ENCODE results near the gene AKAP6.

AKAP6 gene

GRCh38 chr14:32595497-32595896 lies 266.4 kb downstream of the AKAP6 start:
- Histone ChIP-seq H3K27me3 (ENCODE audit: insufficient read depth, low read depth) (no peaks in the 10 kb centered on the region), H4K20me1 (ENCODE audit: insufficient read depth) (no peaks in the 10 kb centered on the region), H3K9ac (no peak overlapping the region), H3K27ac (no peak overlapping the region), H3K36me3 (ENCODE audit: insufficient read depth) (no peaks in the 10 kb centered on the region), H2AFZ (ENCODE audit: low read depth) (no peak overlapping the region), H3K79me2 (ENCODE audit: insufficient read depth, low read depth) (no peaks in the 10 kb centered on the region), H3K4me2 (no peak overlapping the region), H3K4me3 (IDR thresholded peaks at IDR 0.05; ENCODE audit: insufficient read depth, low read depth, low read length) (no peak overlapping the region), H3K4me1 (ENCODE audit: low read depth, poor library complexity, severe bottlenecking) (no peaks in the 10 kb centered on the region)
- no peak for TF ChIP-seq CTCF (conservative IDR thresholded peaks at IDR 0.05; ENCODE audit: low read depth, low read length)

GRCh38 chr14:32596390-32596789 lies 267.3 kb downstream of the AKAP6 start:
- Histone ChIP-seq H3K27me3 (ENCODE audit: insufficient read depth, low read depth) (no peaks in the 10 kb centered on the region), H3K36me3 (ENCODE audit: insufficient read depth) (no peaks in the 10 kb centered on the region), H3K27ac (no peak overlapping the region), H2AFZ (ENCODE audit: low read depth) (no peak overlapping the region), H3K79me2 (ENCODE audit: insufficient read depth, low read depth) (no peaks in the 10 kb centered on the region), H3K9ac (no peak overlapping the region), H3K4me3 (IDR thresholded peaks at IDR 0.05; ENCODE audit: insufficient read depth, low read depth, low read length) (no peak overlapping the region), H4K20me1 (ENCODE audit: insufficient read depth) (no peaks in the 10 kb centered on the region), H3K4me1 (ENCODE audit: low read depth, poor library complexity, severe bottlenecking) (no peaks in the 10 kb centered on the region), H3K4me2 (no peak overlapping the region)
- no peak for TF ChIP-seq CTCF (conservative IDR thresholded peaks at IDR 0.05; ENCODE audit: low read depth, low read length)

GRCh38 chr14:32597771-32598170 lies 268.7 kb downstream of the AKAP6 start:
- no peak for TF ChIP-seq CTCF (conservative IDR thresholded peaks at IDR 0.05; ENCODE audit: low read depth, low read length)
- Histone ChIP-seq H3K36me3 (ENCODE audit: insufficient read depth) (no peaks in the 10 kb centered on the region), H3K4me2 (no peak overlapping the region), H3K27me3 (ENCODE audit: insufficient read depth, low read depth) (no peaks in the 10 kb centered on the region), H3K9ac (no peak overlapping the region), H3K79me2 (ENCODE audit: insufficient read depth, low read depth) (no peaks in the 10 kb centered on the region), H4K20me1 (ENCODE audit: insufficient read depth) (no peaks in the 10 kb centered on the region), H3K4me3 (IDR thresholded peaks at IDR 0.05; ENCODE audit: insufficient read depth, low read depth, low read length) (no peak overlapping the region), H2AFZ (ENCODE audit: low read depth) (no peak overlapping the region), H3K4me1 (ENCODE audit: low read depth, poor library complexity, severe bottlenecking) (no peaks in the 10 kb centered on the region), H3K27ac (no peak overlapping the region)

- TF ChIP-seq CTCF (conservative IDR thresholded peaks at IDR 0.05; ENCODE audit: low read depth, low read length) = no peak
- Histone ChIP-seq H3K36me3 (ENCODE audit: insufficient read depth) (no peaks in the 10 kb centered on the region), H4K20me1 (ENCODE audit: insufficient read depth) (no peaks in the 10 kb centered on the region), H3K4me2 (no peak overlapping the region), H3K9ac (no peak overlapping the region), H3K4me3 (IDR thresholded peaks at IDR 0.05; ENCODE audit: insufficient read depth, low read depth, low read length) (no peak overlapping the region), H3K27me3 (ENCODE audit: insufficient read depth, low read depth) (no peaks in the 10 kb centered on the region), H2AFZ (ENCODE audit: low read depth) (no peak overlapping the region), H3K27ac (no peak overlapping the region), H3K79me2 (ENCODE audit: insufficient read depth, low read depth) (no peaks in the 10 kb centered on the region), H3K4me1 (ENCODE audit: low read depth, poor library complexity, severe bottlenecking) (peaks cover 5% of the 10 kb centered on the region)
These were observed 272.0 kb downstream of the AKAP6 start for GRCh38 chr14:32601069-32601468.

All from KMS-11 (cell line).